MCF 10A (cell line): ENCODE results near the gene CERS6. TPM values are rescaled to one million over a fixed set of nuclear protein-coding genes. Genes with fewer than 3 reads are reported as not detected.

Source experiments
- BruUV-seq: library from RNA; stranded (reverse); fragments of 400-500 nt; replicated peaks from 2 replicates; lab custom pipeline; 2021; lab: Mats Ljungman, UMichigan
- CTCF ChIA-PET: fragments of 300-600 bp; sonication (Branson Sonifier 250); formaldehyde crosslinking; extraction: SDS; loops from one replicate; lab custom pipeline; 2021; ENCODE audit warnings: antibody characterized with exemption, inconsistent platforms; lab: Yijun Ruan, JAX
- POLR2A ChIA-PET: fragments of 300-600, 350-650 bp; sonication (Branson Sonifier 250); formaldehyde crosslinking; extraction: SDS; loops from one replicate; lab custom pipeline; 2020; ENCODE audit warnings: antibody characterized with exemption, inconsistent platforms; lab: Yijun Ruan, JAX
- DNase-seq: peaks from one replicate; pipeline ENCODE4 v3.0.0-alpha.2; 2018; ENCODE audit not compliant: unreplicated experiment
- H3K27ac Mint-ChIP-seq: one replicate; pipeline ENCODE4 v1.8.0; 2022; ENCODE audit warnings: mild to moderate bottlenecking, low read depth, mixed read lengths; ENCODE audit not compliant: unreplicated experiment
- H3K27me3 Mint-ChIP-seq: one replicate; pipeline ENCODE4 v1.8.0; 2022; ENCODE audit warnings: mixed read lengths; ENCODE audit not compliant: insufficient read depth, unreplicated experiment
- H3K36me3 Mint-ChIP-seq: one replicate; pipeline ENCODE4 v1.8.0; 2022; ENCODE audit warnings: mild to moderate bottlenecking, moderate library complexity, mixed read lengths; ENCODE audit not compliant: insufficient read depth, unreplicated experiment
- H3K4me1 Mint-ChIP-seq: one replicate; pipeline ENCODE4 v1.8.0; 2022; ENCODE audit warnings: mixed read lengths; ENCODE audit not compliant: insufficient read depth, unreplicated experiment
- H3K4me3 Mint-ChIP-seq: one replicate; pipeline ENCODE4 v1.8.0; 2022; ENCODE audit warnings: mild to moderate bottlenecking, moderate library complexity, mixed read lengths; ENCODE audit not compliant: unreplicated experiment
- H3K9me3 Mint-ChIP-seq: one replicate; pipeline ENCODE4 v1.8.0; 2022; ENCODE audit warnings: mixed read lengths; ENCODE audit not compliant: unreplicated experiment
- CTCF ChIP-seq: fragments of 200-600 bp; IDR thresholded peaks from one replicate; pipeline ENCODE4 v1.8.0; 2022; ENCODE audit warnings: antibody characterized with exemption, mild to moderate bottlenecking; ENCODE audit not compliant: unreplicated experiment
- intact Hi-C: fragments of 100-400 bp; cut with micrococcal nuclease; formaldehyde crosslinking; loops from 2 replicates; pipeline ENCODE4 v1.14.1; 2022
- total RNA-seq: library from RNA; stranded (reverse); gene quantifications from 2 replicates; pipeline ENCODE4 v1.2.3, GENCODE V29; 2022

CERS6 gene
- total RNA-seq, 1 experiment from 2014 or later = 27.4 TPM

DNA sequence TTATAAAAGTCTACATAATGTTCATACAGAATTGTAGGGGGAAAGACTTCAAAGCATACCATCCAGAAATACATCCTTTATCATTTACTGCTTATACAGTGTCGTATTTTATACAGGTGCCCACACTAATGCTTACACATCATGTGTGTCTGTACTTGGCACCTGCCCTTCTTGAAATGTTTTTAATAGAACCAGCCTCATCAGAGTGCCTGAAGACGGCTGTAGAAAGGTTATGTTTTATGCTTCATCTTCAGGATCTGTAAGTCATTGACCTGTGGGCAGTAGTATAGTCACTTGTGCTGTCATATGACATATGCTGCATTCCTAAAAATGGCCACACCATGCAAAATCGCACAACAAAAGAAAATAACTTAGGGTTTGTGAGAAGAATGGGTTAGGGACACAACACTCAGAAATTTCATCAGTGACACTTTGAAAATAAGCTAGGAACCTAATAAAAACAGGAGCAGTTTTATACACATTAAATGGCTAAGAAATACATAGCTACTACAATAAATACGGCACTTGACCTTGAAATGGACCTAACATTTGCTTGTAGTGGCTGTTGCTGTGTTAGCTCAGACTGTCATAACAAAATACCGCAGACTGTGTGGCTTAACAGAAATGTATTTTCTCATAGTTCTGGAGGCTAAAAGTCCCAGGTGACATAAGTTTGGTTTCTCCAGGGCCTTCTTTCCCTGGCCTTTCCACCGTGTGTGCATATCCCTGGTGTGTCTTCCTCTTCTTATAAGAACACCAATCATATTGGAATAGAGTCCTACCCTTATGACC is 112.6 kb downstream of the CERS6 start:
- H3K27ac Mint-ChIP-seq = no peak overlapping the region
- TF ChIP-seq CTCF = no peak
- no TSS peak for BruUV-seq
- H3K4me3 Mint-ChIP-seq = no peak overlapping the region
- H3K27me3 Mint-ChIP-seq = no peaks in the 10 kb centered on the region
- H3K36me3 Mint-ChIP-seq = peaks cover 1% of the 10 kb centered on the region
- H3K9me3 Mint-ChIP-seq = no peaks in the 10 kb centered on the region
- ChIA-PET CTCF (interaction anchor here (0.5 to 0.6 kb wide), 3 partner anchors 237 to 1276 kb away, joined by 3 read pairs; partner anchors contain the start of gene B3GALT1), POLR2A (interaction anchor here (0.6 to 0.7 kb wide), 2 partner anchors 15 to 93 kb away, joined by 3 read pairs; no protein-coding TSS in a partner anchor)
- DNase-seq = no peak
- intact Hi-C loops = loop anchor here (5.0 kb wide), 1 partner anchor 36 kb away; no protein-coding TSS in a partner anchor
- H3K4me1 Mint-ChIP-seq = peaks cover 40% of the 10 kb centered on the region

DNA sequence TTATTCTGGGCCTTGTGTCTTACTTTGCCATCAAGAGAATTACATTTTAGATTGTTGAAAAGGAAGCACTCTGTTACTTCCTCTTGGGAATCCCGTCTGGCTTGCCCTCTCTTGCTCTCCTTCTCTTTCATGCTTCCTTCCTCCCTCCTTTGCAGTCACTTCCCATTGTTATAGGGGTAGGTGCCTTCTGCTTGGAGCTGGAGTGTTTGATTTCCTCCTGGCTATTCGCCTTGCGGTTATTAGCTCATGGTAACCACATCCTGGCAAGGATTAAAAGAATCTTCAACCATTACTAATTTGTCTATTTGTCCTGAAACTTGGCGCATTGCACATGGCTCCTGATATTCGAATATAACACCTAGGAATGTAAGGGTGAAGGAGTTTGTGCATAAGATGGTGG is 115.0 kb downstream of the CERS6 start:
- CTCF ChIA-PET = interaction anchor here (0.6 kb wide), 1 partner anchor 34 kb away, joined by 3 read pairs; no protein-coding TSS in a partner anchor
- Mint-ChIP-seq H3K27ac (peak overlapping the region; percentile 58), H3K4me1 (peaks cover 20% of the 10 kb centered on the region), H3K9me3 (no peaks in the 10 kb centered on the region), H3K4me3 (no peak overlapping the region), H3K27me3 (no peaks in the 10 kb centered on the region), H3K36me3 (no peaks in the 10 kb centered on the region)
- POLR2A ChIA-PET = interaction anchor here (0.6 to 1.7 kb wide), 4 partner anchors 12 to 38 kb away, joined by 3 to 4 read pairs (median 3); no protein-coding TSS in a partner anchor
- intact Hi-C loops = no loop called here
- DNase-seq = no peak
- no peak for TF ChIP-seq CTCF
- no TSS peak for BruUV-seq

- peak; percentile 62 for DNase-seq
- Mint-ChIP-seq H3K9me3 (no peaks in the 10 kb centered on the region), H3K4me1 (peaks cover 20% of the 10 kb centered on the region), H3K27ac (no peak overlapping the region), H3K36me3 (no peaks in the 10 kb centered on the region), H3K4me3 (no peak overlapping the region), H3K27me3 (no peaks in the 10 kb centered on the region)
- POLR2A ChIA-PET = interaction anchor here (0.9 to 3.0 kb wide), 5 partner anchors 9 to 77 kb away, joined by 3 to 14 read pairs (median 4); no protein-coding TSS in a partner anchor
- TF ChIP-seq CTCF = no peak
- no TSS peak for BruUV-seq
- intact Hi-C loops = no loop called here
- CTCF ChIA-PET = interaction anchor here (0.9 to 1.4 kb wide), 2 partner anchors 8 to 227 kb away, joined by 3 read pairs; no protein-coding TSS in a partner anchor
These were observed 117.2 kb downstream of the CERS6 start for GRCh38 chr2:168573128-168573903.
